GM21390 (cell line): Measurements from ENCODE around the gene CAPNS1.
"Not testable (repeated sequence)": the region's sequence is repeated elsewhere in the genome, so short reads cannot be mapped to it uniquely, and the experiment has no call there.

ENCODE experiments used
- ATAC-seq: cut with Tn5 transposase; IDR thresholded peaks from one replicate; pipeline ENCODE4 v1.9.1; 2021; ENCODE audit not compliant: unreplicated experiment

CAPNS1 gene

GRCh38 chr19:36113894-36114720 is 25.8 kb upstream of the CAPNS1 start:
- ATAC-seq, result no peak

- ATAC-seq, result peak; percentile 75
Measured at GRCh38 chr19:36114721-36115452, 25.0 kb upstream of the CAPNS1 start, which contains the start of gene POLR2I. Gene POLR2I (minus strand): TSS chr19:36114875. CDS start chr19:36114856, 19 bp downstream.

GRCh38 chr19:36115453-36116343 is 24.2 kb upstream of the CAPNS1 start, which contains the start of gene TBCB:
Gene TBCB (plus strand): TSS chr19:36115468. CDS start chr19:36115561, 93 bp downstream.
- peak; percentile 21 for ATAC-seq

GRCh38 chr19:36116344-36116637 is 23.6 kb upstream of the CAPNS1 start:
- ATAC-seq, result no peak

GRCh38 chr19:36120092-36120983 is 19.5 kb upstream of the CAPNS1 start:
- no peak for ATAC-seq

- ATAC-seq, result no peak
Measured at GRCh38 chr19:36120984-36121358, 18.9 kb upstream of the CAPNS1 start.

GRCh38 chr19:36121486-36122124 is 18.3 kb upstream of the CAPNS1 start:
- ATAC-seq, result no peak

- no peak for ATAC-seq
Measured at GRCh38 chr19:36125557-36125956, 14.3 kb upstream of the CAPNS1 start.

GRCh38 chr19:36128392-36128736 is 11.5 kb upstream of the CAPNS1 start:
- ATAC-seq, result no peak

GRCh38 chr19:36131221-36131620 is 8.6 kb upstream of the CAPNS1 start:
- ATAC-seq, result not testable (repeated sequence)

- ATAC-seq, result not testable (repeated sequence)
Measured at GRCh38 chr19:36134867-36135266, 5.0 kb upstream of the CAPNS1 start.

- no peak for ATAC-seq
Measured at GRCh38 chr19:36136964-36137686, 2.7 kb upstream of the CAPNS1 start.

- ATAC-seq, result no peak
Measured at GRCh38 chr19:36139120-36139472, 770 bp upstream of the CAPNS1 start.

- peak; percentile 10 for ATAC-seq
Measured at GRCh38 chr19:36140304-36141038, 605 bp downstream of the CAPNS1 start.

- no peak for ATAC-seq
Measured at GRCh38 chr19:36141039-36141927, 1.4 kb downstream of the CAPNS1 start.

GRCh38 chr19:36142046-36142445 is 2.2 kb downstream of the CAPNS1 start:
- ATAC-seq, result no peak

GRCh38 chr19:36142496-36142895 is 2.6 kb downstream of the CAPNS1 start:
- no peak for ATAC-seq

GRCh38 chr19:36144624-36145023 is 4.8 kb downstream of the CAPNS1 start:
- no peak for ATAC-seq
